ENCODE data around the gene BPIFB6. TPM values are rescaled to one million over a fixed set of nuclear protein-coding genes. Genes with fewer than 3 reads are reported as not detected.

BPIFB6 gene
- total and polyA plus RNA-seq, 7 donors: not detected

GRCh38 chr20:33079259-33079658, 47.8 kb downstream of the BPIFB6 start, which contains the start of gene BPIFB4:
BPIFB4 (plus strand) TSS chr20:33079643; CDS start chr20:33081527, 1,884 bp downstream.
- H3K9me3 ChIP-seq: no peaks in the 10 kb centered on the region
- no peak for TF ChIP-seq CTCF (IDR thresholded peaks at IDR 0.05)
- H3K36me3 ChIP-seq (ENCODE audit: insufficient read depth in 1 of 2, low read depth in 1 of 2): no peaks in the 10 kb centered on the region
- DNase-seq: no peak
- 56 to 70% (median 66%) methylated on average over 2 of the region's 2 CpGs for WGBS, 3 donors
- H3K27me3 ChIP-seq (ENCODE audit: insufficient read depth in 3 of 3, low read length in 2 of 3): peaks cover 0 to 19% (median 0%) of the 10 kb centered on the region in 3 donors
- H3K27ac ChIP-seq: no peak within 1 kb of the TSS
- no peak within 1 kb of the TSS for H3K4me3 ChIP-seq
- intact Hi-C loops (cut with DNase I): no loop called here
- no peaks in the 10 kb centered on the region for H3K4me1 ChIP-seq
- ATAC-seq: no peak

- H3K4me1 ChIP-seq: no peaks in the 10 kb centered on the region
- ATAC-seq (no peak), DNase-seq (no peak)
- no peak overlapping the region for H3K4me3 ChIP-seq
- peaks cover 0 to 10% (median 0%) of the 10 kb centered on the region in 3 donors for H3K27me3 ChIP-seq (ENCODE audit: insufficient read depth in 3 of 3, low read length in 2 of 3)
- intact Hi-C loops (cut with DNase I): no loop called here
- TF ChIP-seq CTCF (IDR thresholded peaks at IDR 0.05): no peak
- H3K27ac ChIP-seq: no peak overlapping the region
- no peaks in the 10 kb centered on the region for H3K36me3 ChIP-seq (ENCODE audit: insufficient read depth in 1 of 2, low read depth in 1 of 2)
- 56 to 71% (median 69%) methylated on average over 7 of the region's 7 CpGs for WGBS, 3 donors
- H3K9me3 ChIP-seq: no peaks in the 10 kb centered on the region
Measured at GRCh38 chr20:33081411-33082154, 50.1 kb downstream of the BPIFB6 start.

- WGBS, 3 donors: 40 to 42% (median 41%) methylated on average over 6 of the region's 6 CpGs
- intact Hi-C loops (cut with DNase I): no loop called here
- ATAC-seq: no peak
Measured at GRCh38 chr20:33082546-33082945, 51.1 kb downstream of the BPIFB6 start.

GRCh38 chr20:33083544-33084340, 52.3 kb downstream of the BPIFB6 start:
- H3K4me1 ChIP-seq: no peaks in the 10 kb centered on the region
- intact Hi-C loops (cut with DNase I): no loop called here

More at GRCh38 chr20:33082546-33082945, 51.1 kb downstream of the BPIFB6 start:
- TF ChIP-seq CTCF (IDR thresholded peaks at IDR 0.05): no peak
- no peak for DNase-seq
- H3K4me3 ChIP-seq: no peak overlapping the region
- H3K4me1 ChIP-seq: no peaks in the 10 kb centered on the region
- no peak overlapping the region for H3K27ac ChIP-seq
- H3K27me3 ChIP-seq (ENCODE audit: insufficient read depth in 3 of 3, low read length in 2 of 3): peaks cover 0 to 8% (median 0%) of the 10 kb centered on the region in 3 donors
- no peaks in the 10 kb centered on the region for H3K36me3 ChIP-seq (ENCODE audit: insufficient read depth in 1 of 2, low read depth in 1 of 2)
- H3K9me3 ChIP-seq: no peaks in the 10 kb centered on the region

More at GRCh38 chr20:33083544-33084340, 52.3 kb downstream of the BPIFB6 start:
- Histone ChIP-seq H3K27ac (no peak overlapping the region), H3K27me3 (ENCODE audit: insufficient read depth in 3 of 3, low read length in 2 of 3) (peaks cover 0 to 5% (median 0%) of the 10 kb centered on the region in 3 donors), H3K4me3 (no peak overlapping the region), H3K36me3 (ENCODE audit: insufficient read depth in 1 of 2, low read depth in 1 of 2) (no peaks in the 10 kb centered on the region), H3K9me3 (no peaks in the 10 kb centered on the region)
- WGBS, 3 donors: 78 to 89% (median 86%) methylated on average over 20 of the region's 20 CpGs
- ATAC-seq (no peak), DNase-seq (no peak)
- no peak for TF ChIP-seq CTCF (IDR thresholded peaks at IDR 0.05)
